ENCODE results near the gene ARHGAP32.
"Not testable (repeated sequence)": the region's sequence is repeated elsewhere in the genome, so short reads cannot be mapped to it uniquely, and the experiment has no call there.

Gene ARHGAP32

DNA sequence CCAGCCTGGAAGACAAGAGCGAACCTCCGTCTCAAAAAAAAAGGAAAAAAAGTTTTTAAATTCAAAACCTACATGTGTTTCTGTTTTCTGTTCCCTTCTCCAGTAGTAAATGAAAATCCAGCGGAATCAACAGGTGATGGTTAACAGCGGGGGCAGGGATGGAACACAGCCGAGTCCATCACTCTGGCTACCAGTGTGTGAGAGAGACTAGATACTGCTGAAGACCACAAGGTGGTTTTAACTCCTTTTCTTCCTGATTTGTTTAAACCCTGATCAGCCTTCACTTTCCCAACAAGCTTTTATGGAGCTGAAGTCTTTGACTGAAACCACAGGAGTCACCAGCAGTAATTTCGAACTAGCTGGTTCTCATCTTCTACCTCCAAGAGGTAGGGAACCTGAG, 3.6 kb upstream of the ARHGAP32 start:
- DNase-seq = no peak

DNA sequence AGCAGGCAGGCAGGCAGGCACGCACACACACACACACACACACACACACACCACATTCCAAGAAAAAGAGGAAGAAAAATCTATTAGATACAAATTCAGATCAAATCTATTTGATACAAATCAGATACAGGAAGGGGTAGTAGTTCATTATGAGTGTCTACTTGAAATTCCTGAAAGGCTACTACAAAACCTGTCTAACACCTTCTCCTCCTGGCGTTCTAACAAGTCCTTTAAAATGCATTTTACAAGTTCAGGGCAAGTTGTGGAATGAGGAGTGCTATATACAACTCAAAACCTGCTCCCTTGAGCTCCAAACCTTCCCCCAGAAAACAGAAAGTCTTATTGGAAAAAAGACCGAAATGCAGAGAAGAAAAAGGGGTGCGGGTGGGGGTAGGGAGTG, 476 bp downstream of the ARHGAP32 start:
- no peak for DNase-seq

DNA sequence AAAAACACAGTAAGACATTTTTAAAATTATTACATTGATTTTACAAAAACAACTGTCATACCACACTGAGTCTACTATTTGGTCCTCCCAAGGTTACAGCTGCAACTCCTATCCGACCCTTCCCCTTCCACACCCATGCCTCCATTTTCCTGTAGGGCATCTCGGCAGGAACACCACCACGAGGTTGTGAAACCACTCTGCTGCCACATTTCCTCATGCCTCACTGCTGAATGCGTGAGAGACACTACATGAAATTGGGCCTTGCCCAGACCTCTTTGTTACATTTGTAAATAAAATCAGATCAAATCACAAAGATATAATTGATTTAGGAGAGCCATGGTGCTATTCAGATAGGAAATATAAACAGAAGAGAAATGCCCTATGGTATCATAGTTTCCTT, 2.0 kb downstream of the ARHGAP32 start:
- no peak for DNase-seq

DNA sequence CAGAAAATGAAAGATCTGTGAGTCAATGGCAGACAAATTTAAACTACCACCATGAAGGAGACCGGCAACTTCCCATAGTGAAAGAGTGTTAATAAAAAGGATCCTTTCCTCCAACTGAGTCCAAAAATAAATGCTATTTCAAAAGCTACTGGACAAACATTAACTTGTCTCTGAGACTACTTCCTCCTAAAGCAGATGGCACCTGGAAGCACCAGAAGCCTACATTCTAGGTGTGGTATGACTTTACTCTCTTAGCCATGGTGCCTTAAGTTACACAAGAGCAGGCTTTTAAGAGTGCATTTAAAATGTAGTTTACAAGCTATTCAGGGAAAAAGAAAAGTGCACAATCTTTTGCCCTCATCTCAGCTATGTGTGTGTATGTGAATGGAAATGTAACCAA, 2.5 kb downstream of the ARHGAP32 start:
- DNase-seq = no peak

DNA sequence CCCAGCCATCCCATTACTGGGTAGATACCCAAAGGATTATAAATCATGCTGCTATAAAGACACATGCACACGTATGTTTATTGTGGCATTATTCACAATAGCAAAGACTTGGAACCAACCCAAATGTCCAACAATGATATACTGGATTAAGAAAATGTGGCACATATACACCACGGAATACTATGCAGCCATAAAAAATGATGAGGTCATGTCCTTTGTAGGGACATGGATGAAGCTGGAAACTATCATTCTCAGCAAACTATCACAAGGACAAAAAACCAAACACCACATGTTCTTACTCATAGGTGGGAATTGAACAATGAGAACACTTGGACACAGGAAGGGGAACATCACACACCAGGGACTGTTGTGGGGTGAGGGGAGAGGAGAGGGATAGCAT, 7.0 kb downstream of the ARHGAP32 start:
- not testable (repeated sequence) for DNase-seq

DNA sequence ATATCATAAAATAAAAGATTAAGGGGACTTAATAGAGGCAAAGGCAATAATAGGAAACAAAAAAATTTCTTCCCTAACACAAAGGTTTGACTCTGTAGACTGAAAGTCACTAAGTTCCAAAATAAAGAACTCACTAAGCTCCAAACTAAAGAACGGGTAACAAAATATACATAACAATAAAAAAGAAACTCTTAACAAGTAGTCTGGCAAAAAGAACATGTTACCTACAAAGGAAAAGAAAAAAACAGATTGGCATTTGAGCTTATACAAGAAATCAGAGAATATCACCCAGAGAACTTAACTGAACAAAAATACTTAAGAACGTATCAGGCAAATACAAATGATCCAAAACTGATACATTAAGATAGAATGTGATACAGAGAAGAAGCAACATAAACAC, 7.5 kb downstream of the ARHGAP32 start:
- no peak for DNase-seq

DNA sequence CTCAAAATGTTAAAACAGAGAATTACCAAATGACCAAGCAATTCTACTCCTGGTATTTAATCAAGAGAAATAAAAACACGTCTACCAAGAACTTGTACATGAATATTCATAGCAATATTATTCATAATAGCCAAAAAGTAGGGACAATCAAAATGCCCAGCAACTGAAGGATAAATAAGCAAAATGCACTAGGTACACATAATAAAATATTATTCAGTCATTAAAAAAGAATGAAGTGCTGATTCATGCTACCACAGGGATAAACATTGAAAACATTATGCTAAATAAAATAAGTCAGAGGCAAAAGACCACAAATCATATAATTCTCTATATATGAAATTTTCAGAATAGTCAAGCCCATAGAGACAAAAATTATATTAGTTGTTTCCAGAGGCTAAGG, 24.8 kb downstream of the ARHGAP32 start:
- DNase-seq = no peak

DNA sequence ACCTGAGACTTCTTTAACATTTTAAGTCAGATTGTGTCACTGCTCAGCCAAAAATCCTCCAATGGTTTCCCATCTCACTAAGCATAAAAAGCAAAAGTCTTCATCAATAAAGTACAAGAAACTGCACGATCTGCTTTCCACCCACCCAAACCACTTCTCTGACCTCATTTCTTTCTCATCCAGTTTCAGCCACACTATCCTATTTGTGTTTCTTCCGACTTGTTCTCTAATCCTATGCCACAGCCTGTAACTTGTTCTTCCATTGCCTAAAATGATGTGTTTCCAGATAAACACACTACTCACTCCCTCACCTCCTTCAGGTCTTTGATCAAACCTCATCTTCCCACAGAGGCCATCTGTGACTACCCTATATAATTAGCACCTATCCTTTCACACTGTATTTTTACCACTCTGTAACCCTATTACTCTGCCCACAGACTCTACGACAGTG, 28.4 kb downstream of the ARHGAP32 start:
- no peak for DNase-seq

DNA sequence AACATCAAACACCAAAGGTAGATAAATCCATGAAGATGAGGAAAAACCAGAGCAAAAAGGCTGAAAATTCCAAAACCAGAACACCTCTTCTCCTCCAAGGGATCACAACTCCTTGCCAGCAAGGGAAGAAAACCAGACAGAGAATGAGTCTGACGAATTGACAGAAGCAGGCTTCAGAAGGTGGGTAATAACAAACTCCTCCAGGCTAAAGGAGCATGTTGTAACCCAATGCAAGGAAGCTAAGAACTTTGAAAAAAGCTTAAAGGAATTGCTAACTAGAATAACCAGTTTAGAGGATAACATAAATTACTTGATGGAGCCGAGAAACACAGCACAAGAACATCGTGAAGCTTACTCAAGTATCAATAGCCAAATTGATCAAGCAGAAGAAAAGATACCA, 35.0 kb downstream of the ARHGAP32 start:
- DNase-seq = not testable (repeated sequence)

DNA sequence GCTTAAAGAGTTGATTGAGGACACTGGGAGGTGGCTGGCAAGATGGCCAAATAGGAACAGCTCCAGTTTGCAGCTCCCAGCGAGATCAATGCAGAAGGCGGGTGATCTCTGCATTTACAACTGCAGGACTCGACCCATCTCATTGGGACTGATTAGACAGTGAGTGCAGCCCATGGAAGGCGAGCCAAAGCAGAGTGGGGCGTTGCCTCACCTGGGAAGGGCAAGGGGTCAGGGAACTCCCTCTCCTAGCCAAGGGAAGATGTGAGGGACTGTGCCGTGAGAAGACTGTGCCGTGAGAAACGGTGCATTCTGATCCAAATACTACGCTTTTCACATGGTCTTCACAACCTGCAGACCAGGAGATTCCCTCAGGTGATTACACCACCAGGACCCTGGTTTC, 36.4 kb downstream of the ARHGAP32 start:
- DNase-seq = no peak

DNA sequence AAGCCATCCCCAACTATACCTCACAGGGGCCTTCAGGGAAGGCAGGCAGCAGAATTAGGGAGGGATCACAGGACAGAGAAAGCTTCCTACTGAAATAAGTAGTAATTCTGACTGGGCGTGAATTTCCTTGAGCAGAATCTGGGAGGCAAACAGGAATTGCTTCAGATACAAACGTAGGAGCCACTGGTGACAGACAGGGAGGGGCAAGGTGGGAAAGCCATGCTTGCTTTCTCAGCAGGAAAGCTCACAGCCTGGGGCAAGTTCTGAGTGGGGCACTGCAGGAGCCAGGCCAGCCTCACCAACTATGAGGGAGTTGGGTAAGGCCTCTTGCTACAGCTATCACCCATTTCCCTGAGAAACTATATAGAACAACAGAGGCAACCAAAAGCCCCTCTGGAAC, 43.6 kb downstream of the ARHGAP32 start:
- DNase-seq = no peak

DNA sequence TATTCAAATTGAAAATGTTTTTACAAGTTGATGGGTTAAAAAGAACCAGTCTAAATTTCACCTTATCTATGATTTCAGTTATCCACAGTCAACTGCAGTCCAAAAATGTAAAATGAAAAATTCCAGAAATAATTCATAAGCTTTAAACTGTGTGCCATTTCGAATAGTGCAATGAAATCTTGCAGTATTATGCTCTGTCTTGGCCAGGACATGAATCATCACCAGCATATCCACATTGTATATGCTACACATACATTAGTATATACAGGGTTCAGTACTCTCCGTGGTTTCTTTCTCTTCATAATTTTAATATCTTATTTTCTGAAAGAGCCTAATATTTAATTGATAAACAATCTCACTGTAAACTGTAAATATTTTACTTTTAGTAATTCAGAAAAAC, 45.9 kb downstream of the ARHGAP32 start:
- no peak for DNase-seq

DNA sequence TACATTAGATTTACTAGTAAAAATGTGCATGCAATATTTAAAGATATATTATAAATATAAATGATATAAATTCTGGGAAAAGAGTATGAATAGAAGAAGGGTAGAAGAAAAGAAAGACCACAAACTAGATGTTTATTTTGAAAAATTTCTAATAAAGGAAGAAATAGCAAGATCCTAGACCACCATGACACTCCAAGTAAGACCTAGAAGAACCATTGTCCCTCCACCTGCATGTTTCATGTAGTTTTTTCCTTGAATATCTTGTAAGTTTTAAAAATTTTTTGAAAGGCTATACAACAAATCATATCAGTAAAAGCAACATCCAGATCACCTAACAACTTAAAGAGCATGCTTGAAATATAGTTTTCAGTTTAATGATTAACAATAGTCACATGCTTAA, 46.8 kb downstream of the ARHGAP32 start:
- no peak for DNase-seq

DNA sequence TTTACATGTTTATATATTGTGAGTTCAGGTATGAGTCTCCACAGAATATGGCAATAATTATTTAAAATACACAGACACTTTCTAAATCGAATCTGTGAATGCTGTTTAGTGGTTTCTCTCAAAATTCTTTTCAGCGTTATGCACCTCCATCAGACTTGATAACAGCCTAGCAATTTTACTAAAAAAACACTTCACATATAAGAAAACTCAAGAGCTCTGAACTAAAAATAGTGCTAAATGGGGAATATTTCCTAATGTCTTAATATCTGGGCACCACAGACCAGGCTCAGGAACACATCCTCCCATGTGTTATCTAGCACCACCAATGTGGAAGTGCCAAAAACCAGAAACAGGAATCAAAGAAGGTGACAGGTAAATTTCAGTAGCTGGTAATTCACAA, 47.9 kb downstream of the ARHGAP32 start:
- DNase-seq = no peak

DNA sequence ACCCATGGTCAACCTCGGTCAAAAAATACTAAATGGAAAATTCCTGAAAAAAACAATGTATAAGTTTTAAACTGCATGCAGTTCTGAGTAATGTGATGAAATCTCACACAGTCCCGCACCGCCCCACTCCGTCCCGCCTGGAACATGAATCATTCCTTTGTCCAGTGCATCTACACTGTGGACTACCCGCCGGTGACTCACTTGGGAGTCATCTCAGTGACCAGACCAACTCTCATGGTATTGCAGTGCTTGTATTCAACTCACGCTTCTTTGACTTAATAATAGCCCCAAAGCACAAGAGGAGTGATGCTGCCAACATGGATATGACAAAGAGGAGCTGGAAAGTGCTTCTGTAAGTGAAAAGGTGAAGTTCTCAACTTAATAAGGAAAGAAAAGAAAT, 48.8 kb downstream of the ARHGAP32 start:
- no peak for DNase-seq

DNA sequence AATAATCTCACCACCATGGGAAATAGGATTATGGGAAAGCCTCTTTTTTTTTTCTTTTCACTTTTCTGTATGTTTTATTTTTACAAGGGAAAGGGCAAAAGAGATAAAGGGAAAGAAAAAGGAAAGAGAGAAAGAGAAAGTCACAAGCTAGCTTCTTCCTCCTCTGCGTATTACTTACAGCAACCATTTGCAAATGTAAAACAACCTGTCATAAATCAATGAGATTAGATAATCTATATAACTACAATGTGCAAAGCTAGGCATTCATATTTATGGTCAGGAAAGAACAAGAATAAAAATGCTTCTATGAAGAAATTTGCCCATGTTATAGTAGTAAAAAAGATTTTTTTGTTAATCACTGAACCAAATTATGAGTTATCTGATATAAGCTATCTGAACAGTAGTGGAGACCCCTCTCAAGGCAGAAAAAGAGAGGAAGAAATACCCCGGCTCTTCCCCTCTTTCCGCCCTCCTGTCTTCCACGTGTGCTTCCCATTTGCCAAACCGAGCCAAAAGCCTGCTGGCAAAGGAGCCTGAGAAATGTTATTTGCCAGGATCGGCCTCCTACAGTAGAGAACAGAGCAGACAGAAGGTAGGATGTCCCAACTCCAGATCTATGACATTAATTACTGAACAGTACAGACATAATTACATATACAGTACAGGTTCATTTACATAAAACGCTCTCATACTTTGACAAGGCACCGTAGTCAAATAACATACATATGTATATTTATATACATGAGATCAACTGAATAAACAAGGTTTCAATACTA, 50.2 kb downstream of the ARHGAP32 start:
- no peak for DNase-seq

DNA sequence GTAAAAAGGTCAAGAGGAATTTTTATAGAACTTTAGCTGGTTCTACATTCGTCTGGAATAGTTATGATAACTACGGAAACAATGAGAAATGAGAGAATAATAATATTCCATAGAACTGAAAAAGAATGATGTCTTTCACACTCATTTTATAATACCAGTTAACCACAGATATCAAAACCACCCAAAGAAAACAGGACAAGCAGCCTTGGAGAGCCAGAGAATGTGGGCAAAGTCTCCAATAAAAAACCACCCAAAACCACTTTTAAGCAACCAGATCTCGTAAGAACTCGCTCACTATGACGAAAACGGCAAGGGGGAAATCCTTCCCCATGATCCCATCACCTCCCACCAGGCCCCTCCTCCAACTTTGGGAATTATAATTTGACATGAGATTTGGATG, 60.8 kb downstream of the ARHGAP32 start:
- no peak for DNase-seq

DNA sequence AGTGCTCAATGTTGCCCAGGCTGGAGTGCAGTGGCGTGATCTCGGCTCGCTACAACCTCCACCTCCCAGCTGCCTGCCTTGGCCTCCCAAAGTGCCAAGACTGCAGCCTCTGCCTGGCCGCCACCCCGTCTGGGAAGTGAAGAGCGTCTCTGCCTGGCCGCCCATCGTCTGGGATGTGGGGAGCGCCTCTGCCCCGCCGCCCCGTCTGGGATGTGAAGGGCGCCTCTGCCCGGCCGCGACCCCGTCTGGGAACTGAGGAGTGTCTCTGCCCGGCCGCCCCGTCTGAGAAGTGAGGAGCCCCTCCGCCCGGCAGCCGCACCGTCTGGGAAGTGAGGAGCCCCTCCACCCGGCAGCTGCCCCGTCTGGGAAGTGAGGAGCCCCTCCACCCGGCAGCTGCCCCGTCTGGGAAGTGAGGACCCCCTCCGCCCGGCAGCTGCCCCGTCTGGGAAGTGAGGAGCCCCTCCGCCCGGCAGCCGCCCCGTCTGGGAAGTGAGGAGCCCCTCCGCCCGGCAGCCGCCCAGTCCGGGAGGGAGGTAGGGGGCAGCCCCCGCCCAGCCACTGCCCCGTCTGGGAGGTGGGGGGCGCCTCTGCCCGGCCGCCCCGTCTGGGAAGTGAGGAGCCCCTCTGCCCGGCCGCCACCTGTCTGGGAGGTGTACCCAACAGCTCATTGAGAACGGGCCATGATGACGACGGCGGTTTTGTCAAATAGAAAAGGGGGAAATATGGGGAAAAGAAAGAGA, 63.1 kb downstream of the ARHGAP32 start:
- DNase-seq = not testable (repeated sequence)

DNA sequence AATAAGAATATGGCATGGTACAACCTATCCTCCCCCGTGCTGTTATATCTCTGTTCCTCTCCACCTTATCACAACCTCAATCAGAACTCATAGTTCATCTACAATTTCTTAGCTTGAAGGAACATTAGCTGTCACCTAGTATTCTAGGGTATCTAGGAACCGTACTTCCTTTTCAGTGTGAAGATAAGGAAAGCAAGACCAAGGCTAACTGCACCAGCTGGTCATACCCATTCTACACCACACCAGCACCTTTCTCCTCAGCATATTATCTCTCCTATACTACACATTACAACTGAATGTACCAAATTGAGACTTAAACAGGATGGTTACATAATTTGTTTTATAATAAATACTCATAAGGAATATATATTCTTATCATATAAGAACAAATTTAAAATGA, 73.1 kb downstream of the ARHGAP32 start:
- no peak for DNase-seq

DNA sequence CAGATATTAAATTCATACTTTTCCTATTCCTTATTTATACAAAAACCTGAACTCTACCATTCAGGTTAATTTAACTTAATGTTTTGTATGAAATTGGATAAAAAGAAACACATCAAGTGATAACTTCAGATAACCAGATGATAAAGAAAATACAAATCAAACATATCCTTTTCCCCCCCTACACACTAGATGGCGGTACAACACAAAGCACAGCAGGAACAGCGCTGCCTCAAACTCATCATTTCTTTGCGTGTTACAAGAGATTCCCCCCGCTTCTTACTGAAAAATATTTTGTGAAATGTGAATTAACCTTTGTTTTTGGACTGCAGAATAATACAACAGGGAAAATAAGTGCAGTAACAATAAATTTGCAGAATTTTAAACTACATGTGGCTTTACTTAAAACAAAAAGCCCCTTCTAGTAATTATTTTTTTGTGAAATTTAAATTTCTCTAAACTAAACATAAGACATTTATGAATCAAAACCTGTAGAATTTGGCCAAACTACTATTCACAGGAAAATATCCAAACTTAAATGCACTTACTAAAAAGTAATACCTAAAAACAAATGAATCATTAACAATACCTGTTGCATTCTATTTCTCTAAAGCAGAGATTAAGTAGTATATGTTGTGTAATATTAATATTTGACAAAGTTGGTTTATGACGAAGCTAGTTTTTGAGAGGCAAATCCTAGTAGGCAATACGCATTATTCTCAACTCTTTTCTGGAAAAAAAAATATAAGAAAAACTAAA, 74.4 kb downstream of the ARHGAP32 start:
- peak; percentile 11 to 15 for DNase-seq

DNA sequence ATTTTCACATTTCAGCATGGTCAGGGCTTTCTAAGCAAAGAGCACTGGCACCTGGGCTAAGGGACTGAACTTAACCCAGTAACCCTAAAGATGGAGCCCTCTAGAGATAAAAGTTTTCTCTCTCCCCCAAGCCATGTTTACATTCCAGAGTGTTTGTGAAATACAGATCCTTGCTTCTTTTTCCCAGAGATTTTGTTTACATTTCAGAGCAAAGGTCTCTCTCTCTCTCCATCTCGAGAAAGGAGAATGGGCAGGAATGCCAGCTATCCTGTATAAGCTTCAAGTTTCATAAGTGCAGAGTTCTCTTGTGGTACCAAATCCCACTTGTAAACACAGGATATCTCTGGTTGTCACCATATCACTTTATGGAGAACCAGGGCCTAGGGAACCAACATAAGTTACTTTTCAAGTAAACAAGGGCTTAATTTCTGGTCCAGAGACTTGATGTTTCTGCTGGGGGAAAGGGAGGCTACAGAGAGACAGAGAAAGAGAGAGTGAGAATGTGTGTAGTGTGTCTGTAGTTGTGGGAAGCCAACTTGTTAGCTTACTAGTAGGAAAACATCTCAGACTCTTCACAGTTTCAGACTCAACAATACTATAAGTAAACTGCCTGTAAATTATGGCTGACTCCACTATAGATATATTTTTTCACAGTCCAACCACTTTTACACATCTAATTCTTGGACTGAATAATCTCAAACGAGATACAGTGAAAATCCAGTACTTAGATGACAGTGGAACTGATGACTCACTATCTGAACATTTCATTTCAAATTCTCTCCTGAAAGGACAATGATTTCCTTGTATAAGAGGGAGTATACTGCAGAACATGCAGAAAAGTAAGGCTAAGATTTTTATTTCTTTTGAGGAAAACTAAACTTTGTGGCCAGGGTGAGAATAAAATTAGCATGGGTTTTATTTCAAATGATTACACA, 76.2 kb downstream of the ARHGAP32 start:
- DNase-seq = no peak

DNA sequence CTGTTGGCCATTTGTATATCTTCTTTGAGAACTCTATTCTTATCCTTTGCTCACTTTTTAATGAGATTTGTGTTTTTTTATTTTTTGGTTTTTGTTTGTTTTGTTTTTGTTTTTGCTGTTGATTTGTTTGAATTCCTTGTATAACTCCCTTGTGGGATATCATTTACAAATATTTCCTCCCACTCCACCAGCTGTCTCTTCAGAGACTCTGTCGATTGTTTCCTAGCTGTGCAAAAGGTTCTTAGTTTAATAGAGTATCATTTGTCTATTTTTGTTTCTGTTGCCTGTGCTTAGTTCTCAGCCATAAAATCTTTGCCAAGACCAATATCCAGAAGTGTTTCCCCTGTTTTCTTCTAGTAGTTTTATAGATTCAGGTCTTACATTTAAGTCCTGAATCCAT, 82.4 kb downstream of the ARHGAP32 start:
- no peak for DNase-seq

DNA sequence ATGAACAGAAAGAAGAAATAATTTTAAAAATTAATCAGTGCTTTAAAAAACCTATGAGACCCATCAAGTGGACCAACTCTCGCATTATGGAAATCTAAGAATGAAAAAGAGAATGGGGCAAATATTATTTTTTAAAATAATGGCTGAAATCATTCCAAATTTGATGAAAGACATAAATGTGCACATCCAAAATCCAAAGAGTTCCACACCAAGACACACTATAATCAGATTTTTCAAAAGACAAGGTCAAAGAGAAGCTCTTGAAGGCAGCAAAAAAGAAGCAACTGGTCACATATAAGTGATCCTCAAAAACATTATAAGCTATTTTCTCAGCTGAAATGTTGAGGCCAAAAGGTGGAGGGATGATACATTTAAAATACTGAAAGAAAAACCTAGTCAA, 85.3 kb downstream of the ARHGAP32 start:
- DNase-seq = no peak
